Calu3 (cell line): ENCODE measurements around the gene RERE. TPM values are rescaled to one million over a fixed set of nuclear protein-coding genes. Genes with fewer than 3 reads are reported as not detected.

Experiments
- BruUV-seq: library from RNA; stranded (reverse); fragments of 400-500 nt; replicated peaks from 2 replicates; lab custom pipeline; 2021; lab: Mats Ljungman, UMichigan
- CTCF ChIA-PET: fragments of 300-600 bp; sonication (Branson Sonifier 250); formaldehyde crosslinking; loops from one replicate; lab custom pipeline; 2022; ENCODE audit warnings: antibody characterized with exemption; lab: Charles Lee
- DNase-seq: peaks from one replicate; pipeline ENCODE4 v3.0.0; 2022
- H3K27ac Mint-ChIP-seq: one replicate; pipeline ENCODE4 v1.8.0; 2022; ENCODE audit warnings: mixed read lengths; ENCODE audit not compliant: unreplicated experiment
- H3K27me3 Mint-ChIP-seq: one replicate; pipeline ENCODE4 v1.8.0; 2022; ENCODE audit warnings: mixed read lengths; ENCODE audit not compliant: unreplicated experiment
- H3K36me3 Mint-ChIP-seq: one replicate; pipeline ENCODE4 v1.8.0; 2022; ENCODE audit warnings: mild to moderate bottlenecking, moderate library complexity, mixed read lengths; ENCODE audit not compliant: insufficient read depth, unreplicated experiment
- H3K4me1 Mint-ChIP-seq: one replicate; pipeline ENCODE4 v1.8.0; 2022; ENCODE audit warnings: mild to moderate bottlenecking, low read depth, mixed read lengths; ENCODE audit not compliant: unreplicated experiment
- H3K4me3 Mint-ChIP-seq: one replicate; pipeline ENCODE4 v1.8.0; 2022; ENCODE audit warnings: mild to moderate bottlenecking, low read depth, moderate library complexity, mixed read lengths; ENCODE audit not compliant: unreplicated experiment
- H3K9me3 Mint-ChIP-seq: one replicate; pipeline ENCODE4 v1.8.0; 2022; ENCODE audit warnings: low read depth, mixed read lengths; ENCODE audit not compliant: unreplicated experiment
- CTCF ChIP-seq: fragments of 200-600 bp; IDR thresholded peaks from one replicate; pipeline ENCODE4 v1.8.0; 2022; ENCODE audit warnings: antibody characterized with exemption; ENCODE audit not compliant: unreplicated experiment
- intact Hi-C: fragments of 100-400 bp; cut with micrococcal nuclease; formaldehyde crosslinking; loops from one replicate; pipeline ENCODE4 v1.10.0; 2022; ENCODE audit not compliant: unreplicated experiment
- total RNA-seq: library from RNA; stranded (reverse); gene quantifications from 2 replicates; pipeline ENCODE4 v1.2.3, GENCODE V29; 2022

RERE gene
- total RNA-seq, 1 experiment from 2014 or later: 45.9 TPM

GRCh38 chr1:8631163-8631562, 186.3 kb downstream of the RERE start:
- BruUV-seq: no TSS peak
- no peak for DNase-seq
- H3K36me3 Mint-ChIP-seq: no peaks in the 10 kb centered on the region
- CTCF ChIA-PET: no interaction called here
- intact Hi-C loops: no loop called here
- H3K4me1 Mint-ChIP-seq: peaks cover 12% of the 10 kb centered on the region
- no peaks in the 10 kb centered on the region for H3K27me3 Mint-ChIP-seq
- no peaks in the 10 kb centered on the region for H3K9me3 Mint-ChIP-seq
- H3K4me3 Mint-ChIP-seq: no peak overlapping the region
- no peak overlapping the region for H3K27ac Mint-ChIP-seq
- TF ChIP-seq CTCF: no peak

- H3K27me3 Mint-ChIP-seq: no peaks in the 10 kb centered on the region
- H3K4me1 Mint-ChIP-seq: peaks cover 20% of the 10 kb centered on the region
- H3K27ac Mint-ChIP-seq: no peak overlapping the region
- intact Hi-C loops: no loop called here
- no peaks in the 10 kb centered on the region for H3K9me3 Mint-ChIP-seq
- TF ChIP-seq CTCF: no peak
- no peaks in the 10 kb centered on the region for H3K36me3 Mint-ChIP-seq
- BruUV-seq: no TSS peak
- CTCF ChIA-PET: no interaction called here
- DNase-seq: no peak
- no peak overlapping the region for H3K4me3 Mint-ChIP-seq
These were observed 188.0 kb downstream of the RERE start for GRCh38 chr1:8629241-8630091.

GRCh38 chr1:8628606-8629005, 188.8 kb downstream of the RERE start:
- H3K4me1 Mint-ChIP-seq: peaks cover 20% of the 10 kb centered on the region
- H3K9me3 Mint-ChIP-seq: no peaks in the 10 kb centered on the region
- H3K27me3 Mint-ChIP-seq: no peaks in the 10 kb centered on the region
- H3K27ac Mint-ChIP-seq: no peak overlapping the region
- no TSS peak for BruUV-seq
- no peak for TF ChIP-seq CTCF
- CTCF ChIA-PET: no interaction called here
- intact Hi-C loops: no loop called here
- H3K36me3 Mint-ChIP-seq: no peaks in the 10 kb centered on the region
- H3K4me3 Mint-ChIP-seq: no peak overlapping the region
- no peak for DNase-seq

- Mint-ChIP-seq H3K4me3 (no peak overlapping the region), H3K27ac (no peak overlapping the region), H3K36me3 (no peaks in the 10 kb centered on the region), H3K9me3 (no peaks in the 10 kb centered on the region), H3K4me1 (peaks cover 20% of the 10 kb centered on the region), H3K27me3 (no peaks in the 10 kb centered on the region)
- DNase-seq: no peak
- BruUV-seq: no TSS peak
- CTCF ChIA-PET: no interaction called here
- intact Hi-C loops: no loop called here
- TF ChIP-seq CTCF: no peak
These were observed 189.7 kb downstream of the RERE start for GRCh38 chr1:8627728-8628127.
